Lung (tissue), 12 donors: ENCODE results near the gene CAMK4. TPM values are rescaled to one million over a fixed set of nuclear protein-coding genes. Genes with fewer than 3 reads are reported as not detected.

Experiments
- ATAC-seq: fragments of 200-7000 bp; cut with Tn5 transposase; one replicate; pipeline ENCODE4 v1.9.1; 2020; ENCODE audit warnings: moderate number of reproducible peaks; ENCODE audit not compliant: insufficient read depth, low FRiP score
- DNase-seq, 3 donors: peaks; one replicate each; pipeline ENCODE4 v3.0.0-alpha.2; 2013 to 2017
- H3K27ac ChIP-seq, 2 donors: one replicate each; pipeline ENCODE4 v1.5.1; 2013; ENCODE audit warnings: mild to moderate bottlenecking in 2 of 2, moderate library complexity in 2 of 2, control low read depth in 1 of 2, inconsistent platforms in 1 of 2, low read depth in 1 of 2, low read length in 1 of 2
- H3K27me3 ChIP-seq, 3 donors: one replicate each; pipeline ENCODE4 v1.5.1; 2013; ENCODE audit warnings: low read length in 2 of 3; ENCODE audit not compliant: control insufficient read depth in 3 of 3, insufficient read depth in 3 of 3
- H3K36me3 ChIP-seq, 4 donors: one replicate each; pipeline ENCODE4 v1.5.1; 2013; ENCODE audit warnings: low read length in 4 of 4, mild to moderate bottlenecking in 1 of 4, moderate library complexity in 1 of 4; ENCODE audit not compliant: control insufficient read depth in 4 of 4, insufficient read depth in 4 of 4
- H3K4me1 ChIP-seq, 5 donors: one replicate each; pipeline ENCODE4 v1.5.1; 2013; ENCODE audit warnings: low read length in 5 of 5, mild to moderate bottlenecking in 2 of 5, moderate library complexity in 1 of 5; ENCODE audit not compliant: control insufficient read depth in 5 of 5, insufficient read depth in 5 of 5
- H3K4me3 ChIP-seq: one replicate; pipeline ENCODE4 v1.5.1; 2013; ENCODE audit warnings: mild to moderate bottlenecking, control low read depth, moderate library complexity
- H3K9ac ChIP-seq, 2 donors: one replicate each; pipeline ENCODE4 v1.5.1; 2013; ENCODE audit warnings: low read length in 2 of 2, control low read depth in 1 of 2; ENCODE audit not compliant: insufficient read depth in 1 of 2
- H3K9me3 ChIP-seq, 4 donors: one replicate each; pipeline ENCODE4 v1.5.1; 2013; ENCODE audit warnings: low read length in 3 of 4, mild to moderate bottlenecking in 1 of 4, moderate library complexity in 1 of 4; ENCODE audit not compliant: control insufficient read depth in 4 of 4, insufficient read depth in 3 of 4
- WGBS, 2 donors: extraction: QIAGEN DNeasy Blood & Tissue Kit; methylation state at CpG; one replicate each; pipeline ENCODE4 v1.1.7; 2013; 5-methylcytosine and 5-hydroxymethylcytosine counted together
- polyA plus RNA-seq, 2 donors: library from polyadenylated mRNA; stranded (reverse); fragments of 200-250 nt; gene quantifications; one replicate each; pipeline ENCODE4 v1.2.1, GENCODE V29; 2013
- total RNA-seq, 2 donors: library from RNA; depleted of rRNA in 1 of 2; stranded (reverse); fragments of >200 nt in 1 of 2; gene quantifications; one replicate each; pipeline ENCODE4 v1.2.1, GENCODE V29; 2014 to 2021
- TF ChIP-seq, protein P1 (sequence below): IDR thresholded peaks from 2 replicates; pipeline ENCODE4 v1.5.1; 2012; ENCODE audit warnings: mild to moderate bottlenecking; ENCODE audit errors: control extremely low read depth, extremely low read depth
- donor health status: control.
- donor health status: control.
- donor health status: Bipolar disorder and iron deficiency.
- donor health status: healthy.
- donor health status: DM: yes; HTN: yes; CAD: no.

CAMK4 gene
- total and polyA plus RNA-seq, 4 donors, result 0.18 to 27.7 (median 0.73) TPM

DNA sequence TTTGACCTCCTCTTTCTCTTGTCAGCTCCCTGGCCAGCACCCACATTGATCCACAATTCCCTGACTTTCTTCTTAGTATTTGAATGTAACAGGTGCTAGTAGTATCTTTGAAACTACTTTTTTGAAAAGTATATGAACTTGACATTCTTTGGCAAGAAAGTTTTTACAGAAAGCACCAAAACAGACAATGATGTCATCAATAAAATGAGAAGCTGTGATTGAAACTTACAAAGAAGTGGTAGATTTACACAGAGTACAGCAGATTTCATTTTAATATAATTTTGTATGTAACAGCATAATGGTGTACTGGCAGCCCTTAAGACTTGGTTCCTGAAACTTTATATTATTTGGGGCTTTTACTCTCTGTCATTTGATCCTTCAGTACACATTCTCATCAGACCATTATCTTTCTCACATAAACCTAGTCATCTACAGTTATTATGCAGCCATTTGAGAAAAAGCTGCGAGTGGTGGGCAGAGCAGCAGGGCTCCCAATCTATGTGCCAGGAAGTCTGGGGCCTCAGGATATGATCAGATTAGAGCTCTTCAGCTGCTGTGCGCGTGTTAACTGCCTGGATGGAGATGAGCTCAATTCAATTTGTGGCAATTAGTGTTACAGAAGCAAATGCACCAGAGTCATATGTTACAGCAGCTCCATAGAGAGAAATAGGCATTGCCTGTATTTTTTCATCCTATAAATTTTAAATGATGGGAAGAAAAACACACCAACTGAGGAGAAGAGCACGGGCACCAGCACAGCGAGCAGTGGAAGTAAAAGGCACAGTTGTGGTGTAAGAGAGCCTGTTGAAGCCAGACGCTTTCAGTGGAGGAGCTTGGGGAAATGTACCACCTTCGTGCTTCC, 162.0 kb downstream of the CAMK4 start:
- H3K9ac ChIP-seq, result no peak overlapping the region
- H3K9me3 ChIP-seq, result no peaks in the 10 kb centered on the region
- WGBS, 2 donors, result 61 to 82% methylated on average over 7 of the region's 7 CpGs
- no peaks in the 10 kb centered on the region for H3K36me3 ChIP-seq
- no peak overlapping the region for H3K4me3 ChIP-seq
- H3K27ac ChIP-seq, result no peak overlapping the region
- DNase-seq (no peak), ATAC-seq (no peak)
- TF ChIP-seq, protein P1, sequence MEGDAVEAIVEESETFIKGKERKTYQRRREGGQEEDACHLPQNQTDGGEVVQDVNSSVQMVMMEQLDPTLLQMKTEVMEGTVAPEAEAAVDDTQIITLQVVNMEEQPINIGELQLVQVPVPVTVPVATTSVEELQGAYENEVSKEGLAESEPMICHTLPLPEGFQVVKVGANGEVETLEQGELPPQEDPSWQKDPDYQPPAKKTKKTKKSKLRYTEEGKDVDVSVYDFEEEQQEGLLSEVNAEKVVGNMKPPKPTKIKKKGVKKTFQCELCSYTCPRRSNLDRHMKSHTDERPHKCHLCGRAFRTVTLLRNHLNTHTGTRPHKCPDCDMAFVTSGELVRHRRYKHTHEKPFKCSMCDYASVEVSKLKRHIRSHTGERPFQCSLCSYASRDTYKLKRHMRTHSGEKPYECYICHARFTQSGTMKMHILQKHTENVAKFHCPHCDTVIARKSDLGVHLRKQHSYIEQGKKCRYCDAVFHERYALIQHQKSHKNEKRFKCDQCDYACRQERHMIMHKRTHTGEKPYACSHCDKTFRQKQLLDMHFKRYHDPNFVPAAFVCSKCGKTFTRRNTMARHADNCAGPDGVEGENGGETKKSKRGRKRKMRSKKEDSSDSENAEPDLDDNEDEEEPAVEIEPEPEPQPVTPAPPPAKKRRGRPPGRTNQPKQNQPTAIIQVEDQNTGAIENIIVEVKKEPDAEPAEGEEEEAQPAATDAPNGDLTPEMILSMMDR, result no peak
- no peaks in the 10 kb centered on the region for H3K27me3 ChIP-seq
- H3K4me1 ChIP-seq, result peaks cover 0 to 8% (median 0%) of the 10 kb centered on the region in 5 donors

DNA sequence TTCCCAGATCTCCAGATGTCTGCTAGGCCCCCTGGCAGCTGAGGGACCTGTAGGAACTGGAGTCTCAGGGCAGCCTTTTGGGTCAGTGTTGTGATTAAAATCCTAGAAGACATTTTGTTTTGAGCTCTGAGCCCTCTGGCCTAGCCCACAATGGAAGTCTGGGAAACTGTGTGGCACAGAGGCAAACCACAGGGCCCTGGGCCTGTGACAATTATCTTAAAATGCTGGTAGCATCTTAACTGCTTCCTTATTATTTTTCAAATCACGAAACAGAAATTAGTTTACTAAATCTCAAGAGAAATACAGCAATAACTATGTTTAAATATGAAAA, 162.6 kb downstream of the CAMK4 start:
- H3K4me3 ChIP-seq, result no peak overlapping the region
- TF ChIP-seq, protein P1, result no peak
- no peak for DNase-seq
- no peaks in the 10 kb centered on the region for H3K27me3 ChIP-seq
- 86 to 93% methylated on average over 1 of the region's 1 CpG for WGBS, 2 donors
- H3K9ac ChIP-seq, result no peak overlapping the region
- H3K27ac ChIP-seq, result no peak overlapping the region
- ATAC-seq, result no peak
- no peaks in the 10 kb centered on the region for H3K36me3 ChIP-seq
- H3K9me3 ChIP-seq, result no peaks in the 10 kb centered on the region
- peaks cover 0 to 8% (median 0%) of the 10 kb centered on the region in 5 donors for H3K4me1 ChIP-seq

GRCh38 chr5:111387361-111387760, 163.2 kb downstream of the CAMK4 start:
- DNase-seq, result no peak
- TF ChIP-seq, protein P1, result no peak
- no peaks in the 10 kb centered on the region for H3K36me3 ChIP-seq
- no peak for ATAC-seq
- H3K4me3 ChIP-seq, result no peak overlapping the region
- H3K9me3 ChIP-seq, result no peaks in the 10 kb centered on the region
- 0% methylated on average over 1 of the region's 1 CpG for WGBS, 2 donors
- H3K27me3 ChIP-seq, result no peaks in the 10 kb centered on the region
- H3K4me1 ChIP-seq, result peaks cover 0 to 8% (median 0%) of the 10 kb centered on the region in 5 donors
- H3K9ac ChIP-seq, result no peak overlapping the region
- H3K27ac ChIP-seq, result no peak overlapping the region
